HepG2 (cell line): ENCODE results near the gene IGFALS. TPM values are rescaled to one million over a fixed set of nuclear protein-coding genes. Genes with fewer than 3 reads are reported as not detected.
A peak's percentile ranks its signal among the peaks of the same experiment; 100 is the strongest.

Source experiments
- ARHGAP35 ChIP-seq: sonication (generic); formaldehyde crosslinking; IDR thresholded peaks from 2 replicates; pipeline ENCODE4 v1.9.0; 2022; ENCODE audit warnings: mild to moderate bottlenecking, inconsistent platforms, moderate library complexity, missing genetic modification reagents, borderline replicate concordance
- ATM ChIP-seq: fragments of 450-650 bp; IDR thresholded peaks from 2 replicates; pipeline ENCODE4 v1.7.1; 2017; ENCODE audit warnings: mild to moderate bottlenecking, borderline replicate concordance
- CC2D1A ChIP-seq: sonication (generic); formaldehyde crosslinking; IDR thresholded peaks from 2 replicates; pipeline ENCODE4 v1.8.1; 2023; ENCODE audit warnings: mild to moderate bottlenecking, missing genetic modification reagents
- ELF3 ChIP-seq: IDR thresholded peaks from 2 replicates; pipeline ENCODE4 v1.6.1; 2016; ENCODE audit warnings: missing genetic modification reagents, missing compliant biosample characterization
- JUND ChIP-seq: sonication (generic); formaldehyde crosslinking; IDR thresholded peaks from 2 replicates; pipeline ENCODE4 v1.8.0; 2022; ENCODE audit warnings: mild to moderate bottlenecking, missing genetic modification reagents
- MXD3 ChIP-seq: IDR thresholded peaks from 2 replicates; pipeline ENCODE4 v1.6.1; 2016; ENCODE audit warnings: mild to moderate bottlenecking, missing biosample characterization, missing genetic modification reagents
- RFXAP ChIP-seq: sonication (generic); formaldehyde crosslinking; IDR thresholded peaks from 2 replicates; pipeline ENCODE4 v1.4.0; 2020; ENCODE audit warnings: missing genetic modification reagents, borderline replicate concordance
- SKI ChIP-seq: fragments of 450-650 bp; IDR thresholded peaks from one replicate; pipeline ENCODE4 v1.6.1; 2018; ENCODE audit warnings: mild to moderate bottlenecking; ENCODE audit not compliant: partially characterized antibody
- STAT5B ChIP-seq: sonication (generic); formaldehyde crosslinking; IDR thresholded peaks from 2 replicates; pipeline ENCODE4 v1.4.0; 2020; ENCODE audit warnings: missing genetic modification reagents
- ZBTB40 ChIP-seq, 2 experiments: fragments of 450-650 bp in 1 of 2; sonication (generic) in 1 of 2; formaldehyde crosslinking in 1 of 2; IDR thresholded peaks; 2 replicates each; pipeline versions ENCODE4 v1.6.1 to v1.8.0; 2016 to 2022; ENCODE audit warnings: antibody characterized with exemption in 1 of 2, mild to moderate bottlenecking in 1 of 2, missing genetic modification reagents in 1 of 2
- ZNF136 ChIP-seq: sonication (generic); formaldehyde crosslinking; IDR thresholded peaks from 2 replicates; pipeline ENCODE4 v1.8.1; 2022; ENCODE audit warnings: low read depth, mild to moderate bottlenecking, moderate library complexity, missing genetic modification reagents
- ZNF138 ChIP-seq: sonication (generic); formaldehyde crosslinking; IDR thresholded peaks from 2 replicates; pipeline ENCODE4 v1.5.0; 2020; ENCODE audit warnings: mild to moderate bottlenecking, low read depth, missing genetic modification reagents
- ZNF207 ChIP-seq: fragments of 450-650 bp; IDR thresholded peaks from 2 replicates; pipeline ENCODE4 v1.6.1; 2016; ENCODE audit warnings: antibody characterized with exemption, borderline replicate concordance
- ZNF460 ChIP-seq: sonication (generic); formaldehyde crosslinking; IDR thresholded peaks from 2 replicates; pipeline ENCODE4 v1.5.1; 2020; ENCODE audit warnings: missing genetic modification reagents, mild to moderate bottlenecking, borderline replicate concordance
- ZSCAN12 ChIP-seq: sonication (generic); formaldehyde crosslinking; IDR thresholded peaks from 2 replicates; pipeline ENCODE4 v1.9.0; 2021; ENCODE audit warnings: mild to moderate bottlenecking, missing genetic modification reagents
- polyA plus RNA-seq, 8 experiments: library from polyadenylated mRNA; depleted of rRNA in 3 of 8; stranded (reverse) in 7 of 8; unstranded in 1 of 8; fragments of >200 nt; fragmentation: Illumina TruSeq in 4 of 8; extraction: Trizol in 4 of 8; gene quantifications; 2 replicates each; pipeline versions ENCODE4 v1.2.1 to v1.2.3, GENCODE V29; 2011 to 2016; ENCODE audit warnings: low read depth in 4 of 8, missing spikeins in 1 of 8, mixed read lengths in 1 of 8; ENCODE audit not compliant: insufficient read depth in 1 of 8
- total RNA-seq, 5 experiments: library from RNA; depleted of rRNA; stranded (reverse); fragments of >200 nt; fragmentation: Illumina TruSeq; extraction: Trizol; gene quantifications; 2 replicates each; pipeline ENCODE4 v1.2.3, GENCODE V29; 2016; ENCODE audit warnings: low read depth in 1 of 5
- TF ChIP-seq, protein P1 (sequence below): sonication (generic); formaldehyde crosslinking; IDR thresholded peaks from 2 replicates; pipeline ENCODE4 v1.4.0; 2020; ENCODE audit warnings: missing genetic modification reagents, mild to moderate bottlenecking, borderline replicate concordance
- TF ChIP-seq, protein P2 (sequence below): IDR thresholded peaks from 2 replicates; pipeline ENCODE4 v1.6.1; 2016; ENCODE audit warnings: low read depth, borderline replicate concordance

Gene IGFALS
- total and polyA plus RNA-seq, 2 of the 13 experiments (the other 11 are each of a cell fraction or from before 2014, with no cell fraction given), result 0.34 to 2.4 TPM

- no peak for TF ChIP-seq ZBTB40 (IDR thresholded peaks at IDR 0.05)
- no peak for TF ChIP-seq ZBTB40 (CRISPR knock-in tag; IDR thresholded peaks at IDR 0.05)
- TF ChIP-seq, protein P1, sequence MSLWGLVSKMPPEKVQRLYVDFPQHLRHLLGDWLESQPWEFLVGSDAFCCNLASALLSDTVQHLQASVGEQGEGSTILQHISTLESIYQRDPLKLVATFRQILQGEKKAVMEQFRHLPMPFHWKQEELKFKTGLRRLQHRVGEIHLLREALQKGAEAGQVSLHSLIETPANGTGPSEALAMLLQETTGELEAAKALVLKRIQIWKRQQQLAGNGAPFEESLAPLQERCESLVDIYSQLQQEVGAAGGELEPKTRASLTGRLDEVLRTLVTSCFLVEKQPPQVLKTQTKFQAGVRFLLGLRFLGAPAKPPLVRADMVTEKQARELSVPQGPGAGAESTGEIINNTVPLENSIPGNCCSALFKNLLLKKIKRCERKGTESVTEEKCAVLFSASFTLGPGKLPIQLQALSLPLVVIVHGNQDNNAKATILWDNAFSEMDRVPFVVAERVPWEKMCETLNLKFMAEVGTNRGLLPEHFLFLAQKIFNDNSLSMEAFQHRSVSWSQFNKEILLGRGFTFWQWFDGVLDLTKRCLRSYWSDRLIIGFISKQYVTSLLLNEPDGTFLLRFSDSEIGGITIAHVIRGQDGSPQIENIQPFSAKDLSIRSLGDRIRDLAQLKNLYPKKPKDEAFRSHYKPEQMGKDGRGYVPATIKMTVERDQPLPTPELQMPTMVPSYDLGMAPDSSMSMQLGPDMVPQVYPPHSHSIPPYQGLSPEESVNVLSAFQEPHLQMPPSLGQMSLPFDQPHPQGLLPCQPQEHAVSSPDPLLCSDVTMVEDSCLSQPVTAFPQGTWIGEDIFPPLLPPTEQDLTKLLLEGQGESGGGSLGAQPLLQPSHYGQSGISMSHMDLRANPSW (CRISPR knock-in tag), result no peak
- TF ChIP-seq ZNF460 (CRISPR knock-in tag), result peak; percentile 15; the same call in 1 of the 2 replicates
- peak; percentile 47; the same call in 1 of the 2 replicates for TF ChIP-seq JUND (CRISPR knock-in tag)
- no peak for TF ChIP-seq CC2D1A
- TF ChIP-seq ATM, result no peak
- 0 out of 2 replicates have a peak, but pooled peaks have one; percentile 36 for TF ChIP-seq RFXAP
- TF ChIP-seq ZSCAN12 (CRISPR knock-in tag), result no peak
- TF ChIP-seq, protein P2, sequence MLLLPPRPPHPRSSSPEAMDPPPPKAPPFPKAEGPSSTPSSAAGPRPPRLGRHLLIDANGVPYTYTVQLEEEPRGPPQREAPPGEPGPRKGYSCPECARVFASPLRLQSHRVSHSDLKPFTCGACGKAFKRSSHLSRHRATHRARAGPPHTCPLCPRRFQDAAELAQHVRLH (CRISPR knock-in tag), result peak; percentile 48; the same call in 1 of the 2 replicates
- no peak for TF ChIP-seq ZNF138 (CRISPR knock-in tag)
- peak; percentile 57; the same call in 1 of the 2 replicates for TF ChIP-seq ELF3 (CRISPR knock-in tag)
- TF ChIP-seq ARHGAP35 (CRISPR knock-in tag), result no peak
- TF ChIP-seq STAT5B (CRISPR knock-in tag), result no peak
- TF ChIP-seq ZNF136 (CRISPR knock-in tag), result no peak
- no peak for TF ChIP-seq ZNF207
- TF ChIP-seq MXD3 (CRISPR knock-in tag), result no peak
- TF ChIP-seq SKI, result peak; percentile 59
Measured at GRCh38 chr16:1832838-1833454, 39.4 kb upstream of the IGFALS start (continued).
